NB4 (cell line): ENCODE measurements around the gene PREP.
A peak's percentile ranks its signal among the peaks of the same experiment; 100 is the strongest.
"Not testable (repeated sequence)": the region's sequence is repeated elsewhere in the genome, so short reads cannot be mapped to it uniquely, and the experiment has no call there.

Experiments used
- DNase-seq: peaks from one replicate; pipeline ENCODE4 v3.0.0; 2010; ENCODE audit warnings: low read depth
- H3K4me3 ChIP-seq: one replicate; pipeline ENCODE4 v1.5.1; 2011; ENCODE audit warnings: mild to moderate bottlenecking, low read depth, low read length, moderate library complexity
- MYC ChIP-seq: IDR thresholded peaks from 2 replicates; pipeline ENCODE4 v1.6.1; 2011; ENCODE audit warnings: low read depth, low read length
- POLR2A ChIP-seq: IDR thresholded peaks from 2 replicates; pipeline ENCODE4 v1.6.1; 2011; ENCODE audit warnings: mild to moderate bottlenecking; ENCODE audit not compliant: insufficient read length; ENCODE audit errors: extremely low read depth
- TF ChIP-seq, protein P1 (sequence below): IDR thresholded peaks from 2 replicates; pipeline ENCODE4 v1.6.1; 2011; ENCODE audit warnings: low read depth, low read length
- TF ChIP-seq, protein P2 (sequence below): IDR thresholded peaks from one replicate; pipeline ENCODE4 v1.5.1; 2012; ENCODE audit warnings: low read depth, low read length

Gene PREP

DNA sequence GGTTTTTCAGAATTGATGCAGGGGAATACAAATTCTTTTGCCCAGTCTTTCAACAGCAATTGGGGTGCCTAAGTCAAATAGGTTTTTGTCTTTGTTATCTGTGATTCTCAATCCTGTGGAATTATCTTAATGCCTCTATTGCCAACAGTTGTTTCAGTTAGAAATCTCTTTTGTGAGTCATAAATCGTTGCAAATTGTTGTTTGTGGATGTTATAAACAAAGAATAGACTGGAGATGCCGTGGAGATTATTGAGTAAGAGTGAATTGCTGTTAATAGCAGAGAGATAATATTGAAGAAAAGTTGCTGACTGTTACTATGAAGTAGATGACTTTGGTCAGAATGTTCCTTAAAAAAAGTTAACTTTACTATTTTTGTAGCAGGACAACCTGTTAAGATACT lies 159.4 kb downstream of the PREP start:
- DNase-seq, result no peak
- TF ChIP-seq, protein P1, sequence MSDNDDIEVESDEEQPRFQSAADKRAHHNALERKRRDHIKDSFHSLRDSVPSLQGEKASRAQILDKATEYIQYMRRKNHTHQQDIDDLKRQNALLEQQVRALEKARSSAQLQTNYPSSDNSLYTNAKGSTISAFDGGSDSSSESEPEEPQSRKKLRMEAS, result no peak
- no peak for TF ChIP-seq MYC
- TF ChIP-seq, protein P2, sequence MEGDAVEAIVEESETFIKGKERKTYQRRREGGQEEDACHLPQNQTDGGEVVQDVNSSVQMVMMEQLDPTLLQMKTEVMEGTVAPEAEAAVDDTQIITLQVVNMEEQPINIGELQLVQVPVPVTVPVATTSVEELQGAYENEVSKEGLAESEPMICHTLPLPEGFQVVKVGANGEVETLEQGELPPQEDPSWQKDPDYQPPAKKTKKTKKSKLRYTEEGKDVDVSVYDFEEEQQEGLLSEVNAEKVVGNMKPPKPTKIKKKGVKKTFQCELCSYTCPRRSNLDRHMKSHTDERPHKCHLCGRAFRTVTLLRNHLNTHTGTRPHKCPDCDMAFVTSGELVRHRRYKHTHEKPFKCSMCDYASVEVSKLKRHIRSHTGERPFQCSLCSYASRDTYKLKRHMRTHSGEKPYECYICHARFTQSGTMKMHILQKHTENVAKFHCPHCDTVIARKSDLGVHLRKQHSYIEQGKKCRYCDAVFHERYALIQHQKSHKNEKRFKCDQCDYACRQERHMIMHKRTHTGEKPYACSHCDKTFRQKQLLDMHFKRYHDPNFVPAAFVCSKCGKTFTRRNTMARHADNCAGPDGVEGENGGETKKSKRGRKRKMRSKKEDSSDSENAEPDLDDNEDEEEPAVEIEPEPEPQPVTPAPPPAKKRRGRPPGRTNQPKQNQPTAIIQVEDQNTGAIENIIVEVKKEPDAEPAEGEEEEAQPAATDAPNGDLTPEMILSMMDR, result no peak
- TF ChIP-seq POLR2A, result no peak

DNA sequence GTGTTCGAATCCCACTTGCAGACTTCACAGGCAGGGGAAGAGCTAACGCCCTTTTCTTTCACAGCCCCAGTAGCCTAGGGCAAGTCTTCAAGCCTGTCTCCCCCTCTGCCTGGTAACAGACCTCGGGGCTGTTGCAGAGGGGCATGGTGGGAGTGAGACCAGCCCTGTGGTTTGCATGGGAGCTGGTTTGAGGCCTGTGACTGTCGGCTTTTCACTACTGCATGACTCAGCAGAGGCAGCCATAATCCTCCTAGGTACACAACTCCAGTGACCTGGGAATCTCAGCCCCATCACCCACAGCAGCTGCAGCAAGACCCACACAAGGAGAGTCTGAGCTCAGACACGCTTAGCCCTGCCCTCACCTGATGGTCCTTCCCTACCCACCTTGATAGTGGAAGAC lies 167.7 kb downstream of the PREP start:
- DNase-seq, result peak; percentile 9
- no peak for TF ChIP-seq MYC
- no peak for TF ChIP-seq POLR2A
- TF ChIP-seq, protein P2, result no peak
- TF ChIP-seq, protein P1, result no peak
- no peak overlapping the region for H3K4me3 ChIP-seq

More for the DNA sequence above, 159.4 kb downstream of the PREP start:
- H3K4me3 ChIP-seq, result no peak overlapping the region

DNA sequence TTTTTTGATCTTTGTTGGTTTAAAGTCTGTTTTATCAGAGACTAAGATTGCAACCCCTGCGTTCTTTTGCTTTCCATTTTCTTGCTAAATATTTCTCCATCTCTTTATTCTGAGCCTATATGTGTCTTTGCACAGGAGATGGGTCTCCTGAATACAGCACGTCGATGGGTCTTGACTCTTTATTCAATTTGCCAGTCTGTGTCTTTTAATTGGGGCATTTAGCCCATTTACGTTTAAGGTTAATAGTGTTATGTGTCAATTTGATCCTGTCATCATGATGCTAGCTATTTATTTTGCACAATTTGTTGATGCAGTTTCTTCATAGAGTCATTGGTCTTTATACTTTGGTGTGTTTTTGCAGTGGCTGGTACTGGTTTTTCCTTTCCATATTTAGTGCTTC lies 171.1 kb downstream of the PREP start:
- not testable (repeated sequence) for H3K4me3 ChIP-seq, DNase-seq
